ENCODE data around the gene TIMM17B. TPM values are rescaled to one million over a fixed set of nuclear protein-coding genes. Genes with fewer than 3 reads are reported as not detected.

Gene TIMM17B
- total and polyA plus RNA-seq, 2 experiments from 2014 or later, result 42.5 to 113 TPM

- Histone ChIP-seq H3K4me3 (peak within 1 kb of the TSS; percentile 75), H3K9me3 (ENCODE audit: low read depth) (no peaks in the 10 kb centered on the region), H3K27ac (peak within 1 kb of the TSS; percentile 92), H3K79me2 (peaks cover 26% of the 10 kb centered on the region), H3K9me2 (replicated peaks; ENCODE audit: insufficient read depth) (no peaks in the 10 kb centered on the region), H4K20me1 (ENCODE audit: insufficient read depth, poor library complexity, severe bottlenecking) (no peaks in the 10 kb centered on the region), H2AFZ (peak within 1 kb of the TSS; percentile 46), H3K36me3 (replicated peaks; ENCODE audit: insufficient read depth, low read depth) (no peaks in the 10 kb centered on the region), H3K4me1 (ENCODE audit: insufficient read depth) (no peaks in the 10 kb centered on the region), H3K27me3 (no peaks in the 10 kb centered on the region), H3K4me2 (peak within 1 kb of the TSS; percentile 86)
- WGBS (ENCODE audit: low lambda C conversion rate, missing lambda C conversion rate), result 35% methylated on average over 60 of the region's 60 CpGs
- peak; percentile 86 for DNase-seq (ENCODE audit: low spot score)
- no peak for TF ChIP-seq EZH2phosphoT487 (IDR thresholded peaks at IDR 0.05; ENCODE audit: low read depth, severe bottlenecking, unreplicated experiment)
- TF ChIP-seq EZH2 (IDR thresholded peaks at IDR 0.05; ENCODE audit: borderline replicate concordance), result no peak
- no peak for TF ChIP-seq CTCF (IDR thresholded peaks at IDR 0.05; ENCODE audit: poor library complexity)
These were observed 14.0 kb upstream of the TIMM17B start, which contains the start of gene SLC35A2 for GRCh38 chrX:48911412-48912182. SLC35A2 (minus strand) TSS chrX:48911646; CDS start chrX:48911636, 10 bp downstream.

GRCh38 chrX:48910926-48911411 is 13.4 kb upstream of the TIMM17B start:
- Histone ChIP-seq H3K79me2 (peaks cover 26% of the 10 kb centered on the region), H3K9me2 (replicated peaks; ENCODE audit: insufficient read depth) (no peaks in the 10 kb centered on the region), H2AFZ (peak overlapping the region; percentile 46), H3K36me3 (replicated peaks; ENCODE audit: insufficient read depth, low read depth) (no peaks in the 10 kb centered on the region), H4K20me1 (ENCODE audit: insufficient read depth, poor library complexity, severe bottlenecking) (no peaks in the 10 kb centered on the region), H3K4me2 (peak overlapping the region; percentile 86), H3K27me3 (no peaks in the 10 kb centered on the region), H3K9me3 (ENCODE audit: low read depth) (no peaks in the 10 kb centered on the region), H3K27ac (peak overlapping the region; percentile 92), H3K4me3 (peak overlapping the region; percentile 75), H3K4me1 (ENCODE audit: insufficient read depth) (no peaks in the 10 kb centered on the region)
- DNase-seq (ENCODE audit: low spot score), result peak; percentile 44
- 42% methylated on average over 12 of the region's 12 CpGs for WGBS (ENCODE audit: low lambda C conversion rate, missing lambda C conversion rate)
- TF ChIP-seq EZH2 (IDR thresholded peaks at IDR 0.05; ENCODE audit: borderline replicate concordance) (no peak), EZH2phosphoT487 (IDR thresholded peaks at IDR 0.05; ENCODE audit: low read depth, severe bottlenecking, unreplicated experiment) (no peak), CTCF (IDR thresholded peaks at IDR 0.05; ENCODE audit: poor library complexity) (no peak)

GRCh38 chrX:48909703-48910294 is 12.2 kb upstream of the TIMM17B start:
- Histone ChIP-seq H2AFZ (no peak overlapping the region), H3K27ac (no peak overlapping the region), H3K79me2 (peaks cover 26% of the 10 kb centered on the region), H4K20me1 (ENCODE audit: insufficient read depth, poor library complexity, severe bottlenecking) (no peaks in the 10 kb centered on the region), H3K27me3 (no peaks in the 10 kb centered on the region), H3K9me2 (replicated peaks; ENCODE audit: insufficient read depth) (no peaks in the 10 kb centered on the region), H3K36me3 (replicated peaks; ENCODE audit: insufficient read depth, low read depth) (no peaks in the 10 kb centered on the region), H3K4me3 (no peak overlapping the region), H3K4me1 (ENCODE audit: insufficient read depth) (no peaks in the 10 kb centered on the region), H3K9me3 (ENCODE audit: low read depth) (no peaks in the 10 kb centered on the region), H3K4me2 (peak overlapping the region; percentile 86)
- WGBS (ENCODE audit: low lambda C conversion rate, missing lambda C conversion rate), result 95% methylated on average over 14 of the region's 17 CpGs
- TF ChIP-seq CTCF (IDR thresholded peaks at IDR 0.05; ENCODE audit: poor library complexity) (no peak), EZH2 (IDR thresholded peaks at IDR 0.05; ENCODE audit: borderline replicate concordance) (no peak), EZH2phosphoT487 (IDR thresholded peaks at IDR 0.05; ENCODE audit: low read depth, severe bottlenecking, unreplicated experiment) (no peak)
- DNase-seq (ENCODE audit: low spot score), result no peak
